ENCODE measurements around the gene BSN.
A peak's percentile ranks its signal among the peaks of the same experiment; 100 is the strongest.

BSN gene

GRCh38 chr3:49531218-49531617, 23.1 kb upstream of the BSN start:
- Mint-ChIP-seq H3K36me3 (ENCODE audit: low read depth) (peaks cover 29% of the 10 kb centered on the region), H3K27me3 (no peaks in the 10 kb centered on the region), H3K4me3 (no peak overlapping the region), H3K27ac (no peak overlapping the region), H3K9me3 (no peaks in the 10 kb centered on the region), H3K4me1 (ENCODE audit: low read depth) (peaks cover 25% of the 10 kb centered on the region)

GRCh38 chr3:49531715-49532114, 22.6 kb upstream of the BSN start:
- H3K4me3 Mint-ChIP-seq, result peak overlapping the region; percentile 65
- peaks cover 29% of the 10 kb centered on the region for H3K36me3 Mint-ChIP-seq (ENCODE audit: low read depth)
- peak overlapping the region; percentile 87 for H3K27ac Mint-ChIP-seq
- H3K4me1 Mint-ChIP-seq (ENCODE audit: low read depth), result peaks cover 25% of the 10 kb centered on the region
- no peaks in the 10 kb centered on the region for H3K27me3 Mint-ChIP-seq
- H3K9me3 Mint-ChIP-seq, result no peaks in the 10 kb centered on the region

- Mint-ChIP-seq H3K27ac (no peak overlapping the region), H3K4me3 (no peak overlapping the region), H3K4me1 (ENCODE audit: low read depth) (peaks cover 25% of the 10 kb centered on the region), H3K36me3 (ENCODE audit: low read depth) (peaks cover 26% of the 10 kb centered on the region), H3K9me3 (no peaks in the 10 kb centered on the region), H3K27me3 (no peaks in the 10 kb centered on the region)
Observed at GRCh38 chr3:49533031-49533430, 21.2 kb upstream of the BSN start.

GRCh38 chr3:49533786-49534519, 20.3 kb upstream of the BSN start:
- no peaks in the 10 kb centered on the region for H3K27me3 Mint-ChIP-seq
- no peak overlapping the region for H3K27ac Mint-ChIP-seq
- peaks cover 25% of the 10 kb centered on the region for H3K4me1 Mint-ChIP-seq (ENCODE audit: low read depth)
- no peak overlapping the region for H3K4me3 Mint-ChIP-seq
- no peaks in the 10 kb centered on the region for H3K9me3 Mint-ChIP-seq
- peaks cover 26% of the 10 kb centered on the region for H3K36me3 Mint-ChIP-seq (ENCODE audit: low read depth)

GRCh38 chr3:49534581-49535441, 19.5 kb upstream of the BSN start:
- Mint-ChIP-seq H3K36me3 (ENCODE audit: low read depth) (peaks cover 26% of the 10 kb centered on the region), H3K4me1 (ENCODE audit: low read depth) (peaks cover 16% of the 10 kb centered on the region), H3K27ac (no peak overlapping the region), H3K27me3 (no peaks in the 10 kb centered on the region), H3K4me3 (no peak overlapping the region), H3K9me3 (no peaks in the 10 kb centered on the region)

GRCh38 chr3:49535971-49536874, 18.1 kb upstream of the BSN start:
- Mint-ChIP-seq H3K4me1 (ENCODE audit: low read depth) (peaks cover 11% of the 10 kb centered on the region), H3K27ac (no peak overlapping the region), H3K36me3 (ENCODE audit: low read depth) (peaks cover 15% of the 10 kb centered on the region), H3K27me3 (no peaks in the 10 kb centered on the region), H3K4me3 (no peak overlapping the region), H3K9me3 (no peaks in the 10 kb centered on the region)

GRCh38 chr3:49536875-49537533, 17.3 kb upstream of the BSN start:
- H3K36me3 Mint-ChIP-seq (ENCODE audit: low read depth), result peaks cover 7% of the 10 kb centered on the region
- no peak overlapping the region for H3K4me3 Mint-ChIP-seq
- no peaks in the 10 kb centered on the region for H3K9me3 Mint-ChIP-seq
- no peaks in the 10 kb centered on the region for H3K27me3 Mint-ChIP-seq
- no peak overlapping the region for H3K27ac Mint-ChIP-seq
- peaks cover 4% of the 10 kb centered on the region for H3K4me1 Mint-ChIP-seq (ENCODE audit: low read depth)

GRCh38 chr3:49539659-49540560, 14.4 kb upstream of the BSN start:
- no peaks in the 10 kb centered on the region for H3K9me3 Mint-ChIP-seq
- H3K27me3 Mint-ChIP-seq, result peaks cover 11% of the 10 kb centered on the region
- H3K36me3 Mint-ChIP-seq (ENCODE audit: low read depth), result no peaks in the 10 kb centered on the region
- peak overlapping the region; percentile 72 for H3K4me3 Mint-ChIP-seq
- peaks cover 4% of the 10 kb centered on the region for H3K4me1 Mint-ChIP-seq (ENCODE audit: low read depth)
- no peak overlapping the region for H3K27ac Mint-ChIP-seq

- H3K27ac Mint-ChIP-seq, result no peak overlapping the region
- H3K9me3 Mint-ChIP-seq, result no peaks in the 10 kb centered on the region
- no peaks in the 10 kb centered on the region for H3K36me3 Mint-ChIP-seq (ENCODE audit: low read depth)
- no peak overlapping the region for H3K4me3 Mint-ChIP-seq
- H3K27me3 Mint-ChIP-seq, result peaks cover 26% of the 10 kb centered on the region
- peaks cover 18% of the 10 kb centered on the region for H3K4me1 Mint-ChIP-seq (ENCODE audit: low read depth)
Observed at GRCh38 chr3:49552087-49552486, 2.2 kb upstream of the BSN start.

GRCh38 chr3:49553324-49553691, 969 bp upstream of the BSN start:
- Mint-ChIP-seq H3K36me3 (ENCODE audit: low read depth) (no peaks in the 10 kb centered on the region), H3K27ac (peak overlapping the region; percentile 30), H3K4me3 (peak overlapping the region; percentile 88), H3K27me3 (peaks cover 31% of the 10 kb centered on the region), H3K9me3 (no peaks in the 10 kb centered on the region), H3K4me1 (ENCODE audit: low read depth) (peaks cover 18% of the 10 kb centered on the region)

GRCh38 chr3:49554633-49555265, 472 bp downstream of the BSN start:
- Mint-ChIP-seq H3K27me3 (peaks cover 42% of the 10 kb centered on the region), H3K4me3 (peak overlapping the region; percentile 74), H3K27ac (no peak overlapping the region), H3K9me3 (no peaks in the 10 kb centered on the region), H3K36me3 (ENCODE audit: low read depth) (no peaks in the 10 kb centered on the region), H3K4me1 (ENCODE audit: low read depth) (peaks cover 18% of the 10 kb centered on the region)

- Mint-ChIP-seq H3K27me3 (peaks cover 42% of the 10 kb centered on the region), H3K27ac (no peak overlapping the region), H3K4me3 (no peak overlapping the region), H3K9me3 (no peaks in the 10 kb centered on the region), H3K4me1 (ENCODE audit: low read depth) (peaks cover 18% of the 10 kb centered on the region), H3K36me3 (ENCODE audit: low read depth) (no peaks in the 10 kb centered on the region)
Observed at GRCh38 chr3:49556500-49557275, 2.4 kb downstream of the BSN start.

Data from stimulated activated naive CD8-positive, alpha-beta T cell treated with anti-CD3 and anti-CD28 coated beads, Interleukin-15, Interleukin-2, amounts not matched to agents 100 ng/mL and 50 ng/mL, for 24 hours (primary cell).